GM12874 (cell line): ENCODE data around the gene SLC4A4.

Experiments
- CTCF ChIP-seq: IDR thresholded peaks from 2 replicates; pipeline ENCODE4 v1.5.1; 2011; ENCODE audit warnings: low read depth, mild to moderate bottlenecking, control low read depth, low read length, moderate library complexity; ENCODE audit not compliant: insufficient read depth

SLC4A4 gene

GRCh38 chr4:71375494-71375893 lies 36.7 kb downstream of the SLC4A4 start:
- no peak for TF ChIP-seq CTCF

GRCh38 chr4:71377561-71377960 lies 38.7 kb downstream of the SLC4A4 start:
- TF ChIP-seq CTCF = no peak

- TF ChIP-seq CTCF = no peak
Observed at GRCh38 chr4:71379126-71379525, 40.3 kb downstream of the SLC4A4 start.

- TF ChIP-seq CTCF = no peak
Observed at GRCh38 chr4:71380788-71381187, 42.0 kb downstream of the SLC4A4 start.

- TF ChIP-seq CTCF = no peak
Observed at GRCh38 chr4:71382125-71382899, 43.5 kb downstream of the SLC4A4 start.

GRCh38 chr4:71382900-71383560 lies 44.2 kb downstream of the SLC4A4 start:
- no peak for TF ChIP-seq CTCF

GRCh38 chr4:71383984-71384383 lies 45.2 kb downstream of the SLC4A4 start:
- TF ChIP-seq CTCF = no peak
